CD4-positive, alpha-beta T cell treated with Interleukin-17A for 1 hour (primary cell): ENCODE data around the gene ZNF451.

Experiments
- DNase-seq: peaks from one replicate; pipeline ENCODE4 v3.0.0-alpha.2; 2020

The ZNF451 gene

GRCh38 chr6:57209030-57209429, 119.0 kb downstream of the ZNF451 start:
- DNase-seq = no peak

- DNase-seq = no peak
Observed at GRCh38 chr6:57210060-57210459, 120.1 kb downstream of the ZNF451 start.

GRCh38 chr6:57215260-57215659, 125.3 kb downstream of the ZNF451 start:
- no peak for DNase-seq

- no peak for DNase-seq
Observed at GRCh38 chr6:57216235-57217101, 126.5 kb downstream of the ZNF451 start.

- no peak for DNase-seq
Observed at GRCh38 chr6:57217270-57217669, 127.3 kb downstream of the ZNF451 start.
